H9 (cell line): ENCODE data around the gene ANGPTL7. TPM values are rescaled to one million over a fixed set of nuclear protein-coding genes. Genes with fewer than 3 reads are reported as not detected.

Experiments
- DNase-seq: peaks from one replicate; pipeline ENCODE4 v3.0.0-alpha.2; 2017
- H2AFZ ChIP-seq: one replicate; pipeline ENCODE4 v1.6.1; 2013; ENCODE audit warnings: mild to moderate bottlenecking, low read length, control low read depth, moderate library complexity
- H2AK5ac ChIP-seq: 2 replicates; pipeline ENCODE4 v1.6.1; 2013; ENCODE audit warnings: low read length, control low read depth, mixed read lengths; ENCODE audit not compliant: insufficient read length
- H2BK120ac ChIP-seq: one replicate; pipeline ENCODE4 v1.6.1; 2013; ENCODE audit warnings: low read depth, mild to moderate bottlenecking, low read length, control low read depth, inconsistent platforms; ENCODE audit not compliant: poor library complexity, severe bottlenecking
- H2BK12ac ChIP-seq: 2 replicates; pipeline ENCODE4 v1.6.1; 2013; ENCODE audit warnings: low read length, control low read depth, mixed read lengths, low read depth; ENCODE audit not compliant: insufficient read length
- H2BK15ac ChIP-seq: 2 replicates; pipeline ENCODE4 v1.6.1; 2013; ENCODE audit warnings: low read depth, low read length, control low read depth
- H2BK20ac ChIP-seq: one replicate; pipeline ENCODE4 v1.6.1; 2013; ENCODE audit warnings: low read depth, mild to moderate bottlenecking, low read length, control low read depth, inconsistent platforms; ENCODE audit not compliant: poor library complexity, severe bottlenecking
- H2BK5ac ChIP-seq: 2 replicates; pipeline ENCODE4 v1.6.1; 2013; ENCODE audit warnings: low read length, control low read depth, mixed read lengths; ENCODE audit not compliant: insufficient read length
- H3K14ac ChIP-seq: 2 replicates; pipeline ENCODE4 v1.6.1; 2013; ENCODE audit warnings: low read length, control low read depth; ENCODE audit not compliant: insufficient read depth
- H3K18ac ChIP-seq: 2 replicates; pipeline ENCODE4 v1.6.1; 2013; ENCODE audit warnings: low read depth, mild to moderate bottlenecking, mixed read lengths, low read length, control low read depth; ENCODE audit not compliant: insufficient read length
- H3K23ac ChIP-seq: 2 replicates; pipeline ENCODE4 v1.6.1; 2013; ENCODE audit warnings: low read length, control low read depth, mixed read lengths, low read depth; ENCODE audit not compliant: insufficient read length
- H3K23me2 ChIP-seq: 2 replicates; pipeline ENCODE4 v1.6.1; 2013; ENCODE audit warnings: low read depth, mild to moderate bottlenecking, mixed read lengths, low read length, control low read depth; ENCODE audit not compliant: insufficient read length, poor library complexity, severe bottlenecking
- H3K27ac ChIP-seq: 2 replicates; pipeline ENCODE4 v1.5.1; 2013; ENCODE audit warnings: low read length, control low read depth, mixed read lengths, low read depth; ENCODE audit not compliant: insufficient read length
- H3K27me3 ChIP-seq: 2 replicates; pipeline ENCODE4 v1.6.1; 2013; ENCODE audit warnings: low read length, control low read depth, inconsistent platforms; ENCODE audit not compliant: insufficient read depth
- H3K4ac ChIP-seq: 2 replicates; pipeline ENCODE4 v1.6.1; 2013; ENCODE audit warnings: low read depth, mild to moderate bottlenecking, control low read depth, inconsistent platforms, low read length, moderate library complexity
- H3K4me1 ChIP-seq: 2 replicates; pipeline ENCODE4 v1.6.1; 2013; ENCODE audit warnings: low read length, control low read depth, inconsistent platforms; ENCODE audit not compliant: insufficient read depth
- H3K4me2 ChIP-seq: 2 replicates; pipeline ENCODE4 v1.6.1; 2013; ENCODE audit warnings: low read length, control low read depth, mixed read lengths; ENCODE audit not compliant: insufficient read length, insufficient read depth
- H3K56ac ChIP-seq: 2 replicates; pipeline ENCODE4 v1.6.1; 2013; ENCODE audit warnings: low read depth, mild to moderate bottlenecking, mixed read lengths, low read length, control low read depth; ENCODE audit not compliant: insufficient read length
- H3K79me1 ChIP-seq: 2 replicates; pipeline ENCODE4 v1.6.1; 2013; ENCODE audit warnings: low read depth, mild to moderate bottlenecking, moderate library complexity, low read length, control low read depth, inconsistent platforms; ENCODE audit not compliant: insufficient read depth, poor library complexity, severe bottlenecking
- H3K79me2 ChIP-seq: 2 replicates; pipeline ENCODE4 v1.6.1; 2013; ENCODE audit warnings: low read length, control low read depth, inconsistent platforms; ENCODE audit not compliant: insufficient read depth
- H3K9ac ChIP-seq: 2 replicates; pipeline ENCODE4 v1.6.1; 2013; ENCODE audit warnings: low read length, control low read depth, mixed read lengths; ENCODE audit not compliant: insufficient read length; ENCODE audit errors: extremely low read depth
- H3K9me3 ChIP-seq: one replicate; pipeline ENCODE4 v1.6.1; 2013; ENCODE audit warnings: low read depth, low read length, inconsistent platforms; ENCODE audit not compliant: control insufficient read depth
- H3T11ph ChIP-seq: one replicate; pipeline ENCODE4 v1.6.1; 2013; ENCODE audit warnings: mild to moderate bottlenecking, low read length, control low read depth, inconsistent platforms
- H4K20me1 ChIP-seq: one replicate; pipeline ENCODE4 v1.6.1; 2013; ENCODE audit not compliant: control insufficient read depth, insufficient read length, insufficient read depth
- H4K5ac ChIP-seq: 2 replicates; pipeline ENCODE4 v1.6.1; 2013; ENCODE audit warnings: low read depth, mild to moderate bottlenecking, mixed read lengths, low read length, control low read depth; ENCODE audit not compliant: insufficient read length
- H4K8ac ChIP-seq: replicated peaks from 2 replicates; pipeline ENCODE4 v1.6.1; 2013; ENCODE audit warnings: low read length, control low read depth, mixed read lengths, low read depth; ENCODE audit not compliant: insufficient read length
- H4K91ac ChIP-seq: 2 replicates; pipeline ENCODE4 v1.6.1; 2013; ENCODE audit warnings: low read depth, mild to moderate bottlenecking, moderate library complexity, mixed read lengths, low read length, control low read depth; ENCODE audit not compliant: insufficient read length
- H3K27ac Mint-ChIP-seq, 3 experiments: 2 replicates in 2 of 3; 3 replicates in 1 of 3; pipeline ENCODE4 v1.8.0; 2020 to 2021; ENCODE audit warnings: mixed read lengths in 3 of 3, mild to moderate bottlenecking in 1 of 3, moderate library complexity in 1 of 3
- H3K27me3 Mint-ChIP-seq: 2 replicates; pipeline ENCODE4 v1.8.0; 2021; ENCODE audit warnings: low read depth, mild to moderate bottlenecking, moderate library complexity, mixed read lengths
- H3K36me3 Mint-ChIP-seq, 3 experiments: 2 replicates in 2 of 3; 3 replicates in 1 of 3; pipeline ENCODE4 v1.8.0; 2020 to 2021; ENCODE audit warnings: low read depth in 3 of 3, mixed read lengths in 3 of 3; ENCODE audit not compliant: insufficient read depth in 1 of 3
- H3K4me1 Mint-ChIP-seq, 2 experiments: 2 replicates each; pipeline ENCODE4 v1.8.0; 2020; ENCODE audit warnings: mixed read lengths in 2 of 2
- H3K4me3 Mint-ChIP-seq, 2 experiments: 2 replicates in 1 of 2; 3 replicates in 1 of 2; pipeline ENCODE4 v1.8.0; 2020 to 2021; ENCODE audit warnings: mild to moderate bottlenecking in 2 of 2, mixed read lengths in 2 of 2, moderate library complexity in 1 of 2
- H3K9me3 Mint-ChIP-seq, 2 experiments: 2 replicates in 1 of 2; 3 replicates in 1 of 2; pipeline ENCODE4 v1.8.0; 2020; ENCODE audit warnings: mild to moderate bottlenecking in 2 of 2, mixed read lengths in 2 of 2, moderate library complexity in 1 of 2
- whole genome bisulfite sequencing: extraction: QIAGEN DNeasy Blood & Tissue Kit; methylation state at CpG from one replicate; pipeline ENCODE4 v1.1.7; 2013; ENCODE audit warnings: missing lambda C conversion rate, low lambda C conversion rate, mixed read lengths; ENCODE audit not compliant: insufficient read length; ENCODE audit errors: extremely low coverage; 5-methylcytosine and 5-hydroxymethylcytosine counted together
- total RNA-seq: library from RNA; stranded (reverse); gene quantifications from 2 replicates; pipeline ENCODE4 v1.2.1, GENCODE V29; 2021
- TF ChIP-seq, protein P1 (sequence below): fragments of 200-600 bp; sonication (generic); conservative IDR thresholded peaks from 3 replicates; pipeline ENCODE4 v1.8.0; 2021; ENCODE audit warnings: antibody characterized with exemption, mild to moderate bottlenecking

ANGPTL7 gene
- total RNA-seq, 1 experiment from 2014 or later, result not detected

DNA sequence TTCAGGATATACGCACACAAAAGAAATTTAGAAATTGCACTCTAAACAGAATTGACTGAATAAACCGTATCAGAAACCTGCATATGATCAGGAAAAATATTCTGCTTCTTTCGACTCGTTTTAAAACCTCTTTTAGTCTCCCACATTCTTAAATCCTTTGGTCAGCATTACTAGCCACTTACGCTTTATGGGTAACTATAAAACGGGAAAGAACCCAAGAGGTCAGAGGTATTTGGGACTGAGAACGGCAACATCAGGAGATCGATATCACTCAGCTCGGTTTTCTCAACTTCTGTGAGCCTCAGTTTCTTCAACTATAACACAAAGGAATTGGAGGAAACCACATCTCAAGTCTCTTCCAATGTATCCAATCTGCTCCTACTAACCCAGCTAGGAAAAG is 36.4 kb upstream of the ANGPTL7 start:
- DNase-seq, result no peak
- no peak overlapping the region for H4K5ac ChIP-seq
- H2BK5ac ChIP-seq, result no peak overlapping the region
- no peak overlapping the region for H3K4me3 Mint-ChIP-seq
- H3K79me1 ChIP-seq, result no peaks in the 10 kb centered on the region
- H3K23me2 ChIP-seq, result no peaks in the 10 kb centered on the region
- no CpG with 5 or more reads among the region's 9 CpGs for WGBS
- H3K4me2 ChIP-seq, result no peak overlapping the region
- H4K8ac ChIP-seq, result no peak overlapping the region
- H3K23ac ChIP-seq, result no peak overlapping the region
- no peak overlapping the region for H4K91ac ChIP-seq
- no peak overlapping the region for H2AK5ac ChIP-seq
- no peaks in the 10 kb centered on the region for H3K79me2 ChIP-seq
- H3K9ac ChIP-seq, result no peak overlapping the region
- no peak overlapping the region for H2BK20ac ChIP-seq
- no peak overlapping the region for H3K4ac ChIP-seq
- H3K36me3 Mint-ChIP-seq, result peaks cover 15 to 60% (median 41%) of the 10 kb centered on the region in 3 experiments; a peak in 6 of 7 replicates
- peaks cover 4 to 6% of the 10 kb centered on the region in 2 experiments for H3K4me1 Mint-ChIP-seq
- no peaks in the 10 kb centered on the region for H3K9me3 Mint-ChIP-seq
- H3K18ac ChIP-seq, result no peak overlapping the region
- H2AFZ ChIP-seq, result no peak overlapping the region
- no peaks in the 10 kb centered on the region for H3K27me3 ChIP-seq
- no peak overlapping the region for H3K27ac ChIP-seq
- H3K27me3 Mint-ChIP-seq, result no peaks in the 10 kb centered on the region
- no peak overlapping the region for H3K56ac ChIP-seq
- H3K9me3 ChIP-seq, result no peaks in the 10 kb centered on the region
- H3K4me1 ChIP-seq, result 0 out of 2 replicates have a peak, but pooled peaks cover under 1% of the 10 kb centered on the region
- no peak overlapping the region for H3T11ph ChIP-seq
- H3K14ac ChIP-seq, result no peak overlapping the region
- H4K20me1 ChIP-seq, result no peaks in the 10 kb centered on the region
- no peak overlapping the region for H2BK12ac ChIP-seq
- no peak overlapping the region for H2BK120ac ChIP-seq
- H2BK15ac ChIP-seq, result no peak overlapping the region
- TF ChIP-seq, protein P1, sequence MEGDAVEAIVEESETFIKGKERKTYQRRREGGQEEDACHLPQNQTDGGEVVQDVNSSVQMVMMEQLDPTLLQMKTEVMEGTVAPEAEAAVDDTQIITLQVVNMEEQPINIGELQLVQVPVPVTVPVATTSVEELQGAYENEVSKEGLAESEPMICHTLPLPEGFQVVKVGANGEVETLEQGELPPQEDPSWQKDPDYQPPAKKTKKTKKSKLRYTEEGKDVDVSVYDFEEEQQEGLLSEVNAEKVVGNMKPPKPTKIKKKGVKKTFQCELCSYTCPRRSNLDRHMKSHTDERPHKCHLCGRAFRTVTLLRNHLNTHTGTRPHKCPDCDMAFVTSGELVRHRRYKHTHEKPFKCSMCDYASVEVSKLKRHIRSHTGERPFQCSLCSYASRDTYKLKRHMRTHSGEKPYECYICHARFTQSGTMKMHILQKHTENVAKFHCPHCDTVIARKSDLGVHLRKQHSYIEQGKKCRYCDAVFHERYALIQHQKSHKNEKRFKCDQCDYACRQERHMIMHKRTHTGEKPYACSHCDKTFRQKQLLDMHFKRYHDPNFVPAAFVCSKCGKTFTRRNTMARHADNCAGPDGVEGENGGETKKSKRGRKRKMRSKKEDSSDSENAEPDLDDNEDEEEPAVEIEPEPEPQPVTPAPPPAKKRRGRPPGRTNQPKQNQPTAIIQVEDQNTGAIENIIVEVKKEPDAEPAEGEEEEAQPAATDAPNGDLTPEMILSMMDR, result no peak
- peak overlapping the region in 1 of 3 experiments; percentile 25; a peak in 2 of 7 replicates for H3K27ac Mint-ChIP-seq
